Loucy (cell line): ENCODE data around the gene CAAP1.

Experiments used
- H2AFZ ChIP-seq: fragments of 200-600 bp; sonication (generic); 2 replicates; pipeline ENCODE4 v1.6.0; 2016; ENCODE audit warnings: antibody characterized with exemption, mild to moderate bottlenecking, low read length, moderate library complexity
- H3F3A ChIP-seq: fragments of 200-600 bp; 2 replicates; pipeline ENCODE4 v1.6.0; 2016; ENCODE audit warnings: antibody characterized with exemption, low read depth, mild to moderate bottlenecking
- H3K27me3 ChIP-seq: fragments of 200-600 bp; sonication (generic); 2 replicates; pipeline ENCODE4 v1.6.1; 2014; ENCODE audit warnings: low read length, mild to moderate bottlenecking; ENCODE audit not compliant: insufficient read depth, poor library complexity, severe bottlenecking
- H3K36me3 ChIP-seq: fragments of 200-600 bp; sonication (generic); 2 replicates; pipeline ENCODE4 v1.6.1; 2016; ENCODE audit warnings: low read length; ENCODE audit not compliant: insufficient read depth
- H3K4me1 ChIP-seq: fragments of 200-600 bp; sonication (generic); 2 replicates; pipeline ENCODE4 v1.5.1; 2014; ENCODE audit warnings: low read length, mild to moderate bottlenecking; ENCODE audit not compliant: insufficient read depth, poor library complexity, severe bottlenecking
- H3K4me2 ChIP-seq: fragments of 200-600 bp; sonication (generic); 2 replicates; pipeline ENCODE4 v1.6.0; 2014; ENCODE audit warnings: antibody characterized with exemption, low read length, low read depth, mild to moderate bottlenecking; ENCODE audit not compliant: poor library complexity, severe bottlenecking
- H3K4me3 ChIP-seq: fragments of 200-600 bp; sonication (generic); 2 replicates; pipeline ENCODE4 v1.5.1; 2014; ENCODE audit warnings: low read length, mild to moderate bottlenecking, mixed read lengths; ENCODE audit not compliant: poor library complexity, severe bottlenecking
- H3K79me2 ChIP-seq: fragments of 200-600 bp; sonication (generic); 2 replicates; pipeline ENCODE4 v1.6.1; 2014; ENCODE audit warnings: low read length; ENCODE audit not compliant: insufficient read depth
- H3K9ac ChIP-seq: fragments of 200-600 bp; sonication (generic); 2 replicates; pipeline ENCODE4 v1.6.0; 2014; ENCODE audit warnings: mild to moderate bottlenecking, low read depth, low read length, moderate library complexity; ENCODE audit not compliant: poor library complexity, severe bottlenecking
- H3K9me2 ChIP-seq: fragments of 200-600 bp; sonication (generic); replicated peaks from 2 replicates; pipeline ENCODE4 v1.6.1; 2016; ENCODE audit warnings: low read depth, low read length, mixed read lengths
- H3K9me3 ChIP-seq: fragments of 200-600 bp; sonication (generic); 2 replicates; pipeline ENCODE4 v1.6.1; 2014; ENCODE audit warnings: mild to moderate bottlenecking, antibody characterized with exemption, low read length, low read depth; ENCODE audit not compliant: insufficient read depth
- H4K20me1 ChIP-seq: fragments of 200-600 bp; sonication (generic); 2 replicates; pipeline ENCODE4 v1.6.0; 2014; ENCODE audit warnings: antibody characterized with exemption, low read length, mild to moderate bottlenecking; ENCODE audit not compliant: insufficient read depth, poor library complexity, severe bottlenecking
- EZH2phosphoT487 ChIP-seq: fragments of 200-600 bp; IDR thresholded peaks from 2 replicates; pipeline ENCODE4 v1.6.1; 2018; ENCODE audit warnings: antibody characterized with exemption, mild to moderate bottlenecking, moderate library complexity, borderline replicate concordance
- TF ChIP-seq, protein P1 (sequence below): fragments of 200-600 bp; sonication (generic); conservative IDR thresholded peaks from 2 replicates; pipeline ENCODE4 v1.5.1; 2014; ENCODE audit warnings: mild to moderate bottlenecking, antibody characterized with exemption, low read length

CAAP1 gene

DNA sequence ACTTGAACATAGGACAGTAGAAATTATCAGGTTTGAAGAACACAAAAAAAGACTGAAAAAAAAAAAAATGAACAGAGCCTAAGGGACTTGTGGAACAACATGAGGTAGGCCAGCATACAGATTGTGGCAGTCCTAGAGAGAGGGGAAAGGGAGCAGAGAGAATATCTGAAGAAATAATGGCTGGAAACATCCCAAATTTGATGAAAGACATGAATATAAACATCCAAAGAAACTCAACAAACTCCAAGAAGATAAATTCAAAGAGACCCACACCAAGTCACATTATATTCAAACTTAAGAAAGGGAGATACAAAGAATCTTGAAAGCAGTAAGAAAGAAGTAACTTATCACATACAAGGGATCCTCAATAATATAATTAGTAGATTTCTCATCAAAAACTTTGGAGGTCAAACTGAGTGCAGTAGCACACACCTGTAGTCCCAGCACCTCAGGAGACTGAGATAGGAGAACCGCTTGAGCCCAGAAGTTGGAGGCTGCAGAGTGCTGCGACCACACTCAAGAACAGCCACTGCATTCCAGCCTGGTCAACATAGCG lies 45.3 kb upstream of the CAAP1 start:
- Histone ChIP-seq H3K4me3 (peak overlapping the region; percentile 8), H3K9me2 (no peaks in the 10 kb centered on the region), H2AFZ (no peak overlapping the region), H3F3A (no peaks in the 10 kb centered on the region), H3K9me3 (peaks cover 9% of the 10 kb centered on the region; the same call in 1 of the 2 replicates), H3K27me3 (no peaks in the 10 kb centered on the region), H3K9ac (no peak overlapping the region), H4K20me1 (peaks cover 74% of the 10 kb centered on the region), H3K36me3 (peaks cover 7% of the 10 kb centered on the region; the same call in 1 of the 2 replicates), H3K79me2 (peaks cover 84% of the 10 kb centered on the region), H3K4me2 (peak overlapping the region; percentile 11), H3K4me1 (peaks cover 30% of the 10 kb centered on the region)
- no peak for TF ChIP-seq EZH2phosphoT487
- TF ChIP-seq, protein P1, sequence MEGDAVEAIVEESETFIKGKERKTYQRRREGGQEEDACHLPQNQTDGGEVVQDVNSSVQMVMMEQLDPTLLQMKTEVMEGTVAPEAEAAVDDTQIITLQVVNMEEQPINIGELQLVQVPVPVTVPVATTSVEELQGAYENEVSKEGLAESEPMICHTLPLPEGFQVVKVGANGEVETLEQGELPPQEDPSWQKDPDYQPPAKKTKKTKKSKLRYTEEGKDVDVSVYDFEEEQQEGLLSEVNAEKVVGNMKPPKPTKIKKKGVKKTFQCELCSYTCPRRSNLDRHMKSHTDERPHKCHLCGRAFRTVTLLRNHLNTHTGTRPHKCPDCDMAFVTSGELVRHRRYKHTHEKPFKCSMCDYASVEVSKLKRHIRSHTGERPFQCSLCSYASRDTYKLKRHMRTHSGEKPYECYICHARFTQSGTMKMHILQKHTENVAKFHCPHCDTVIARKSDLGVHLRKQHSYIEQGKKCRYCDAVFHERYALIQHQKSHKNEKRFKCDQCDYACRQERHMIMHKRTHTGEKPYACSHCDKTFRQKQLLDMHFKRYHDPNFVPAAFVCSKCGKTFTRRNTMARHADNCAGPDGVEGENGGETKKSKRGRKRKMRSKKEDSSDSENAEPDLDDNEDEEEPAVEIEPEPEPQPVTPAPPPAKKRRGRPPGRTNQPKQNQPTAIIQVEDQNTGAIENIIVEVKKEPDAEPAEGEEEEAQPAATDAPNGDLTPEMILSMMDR, result no peak

DNA sequence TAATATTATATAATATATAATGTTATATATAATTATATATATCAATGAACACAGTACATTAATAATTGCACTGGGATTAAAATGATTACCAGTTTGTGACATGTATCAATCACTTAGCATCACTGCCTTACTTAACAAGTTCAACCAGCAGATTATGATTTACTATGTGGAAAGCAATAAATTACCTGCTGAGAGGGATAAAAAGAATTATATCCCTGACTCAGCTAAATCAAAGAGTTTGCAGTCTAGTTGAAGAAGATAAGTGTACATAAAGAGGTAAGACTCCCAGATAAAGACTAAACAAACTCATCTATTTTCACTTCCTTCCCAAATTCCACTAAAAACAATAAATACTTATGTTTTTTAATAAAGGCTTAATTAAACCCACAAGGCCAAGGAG lies 43.2 kb upstream of the CAAP1 start:
- TF ChIP-seq EZH2phosphoT487, result no peak
- TF ChIP-seq, protein P1, result no peak
- H4K20me1 ChIP-seq, result peaks cover 59% of the 10 kb centered on the region
- H3K4me3 ChIP-seq, result peak overlapping the region; percentile 29
- no peak overlapping the region for H3K9ac ChIP-seq
- peak overlapping the region; percentile 11 for H3K4me2 ChIP-seq
- no peaks in the 10 kb centered on the region for H3K9me2 ChIP-seq
- H2AFZ ChIP-seq, result no peak overlapping the region
- H3F3A ChIP-seq, result no peaks in the 10 kb centered on the region
- H3K4me1 ChIP-seq, result peaks cover 16% of the 10 kb centered on the region
- H3K27me3 ChIP-seq, result no peaks in the 10 kb centered on the region
- peaks cover 74% of the 10 kb centered on the region for H3K79me2 ChIP-seq
- peaks cover 23% of the 10 kb centered on the region; the same call in 1 of the 2 replicates for H3K36me3 ChIP-seq
- peaks cover 9% of the 10 kb centered on the region; the same call in 1 of the 2 replicates for H3K9me3 ChIP-seq

DNA sequence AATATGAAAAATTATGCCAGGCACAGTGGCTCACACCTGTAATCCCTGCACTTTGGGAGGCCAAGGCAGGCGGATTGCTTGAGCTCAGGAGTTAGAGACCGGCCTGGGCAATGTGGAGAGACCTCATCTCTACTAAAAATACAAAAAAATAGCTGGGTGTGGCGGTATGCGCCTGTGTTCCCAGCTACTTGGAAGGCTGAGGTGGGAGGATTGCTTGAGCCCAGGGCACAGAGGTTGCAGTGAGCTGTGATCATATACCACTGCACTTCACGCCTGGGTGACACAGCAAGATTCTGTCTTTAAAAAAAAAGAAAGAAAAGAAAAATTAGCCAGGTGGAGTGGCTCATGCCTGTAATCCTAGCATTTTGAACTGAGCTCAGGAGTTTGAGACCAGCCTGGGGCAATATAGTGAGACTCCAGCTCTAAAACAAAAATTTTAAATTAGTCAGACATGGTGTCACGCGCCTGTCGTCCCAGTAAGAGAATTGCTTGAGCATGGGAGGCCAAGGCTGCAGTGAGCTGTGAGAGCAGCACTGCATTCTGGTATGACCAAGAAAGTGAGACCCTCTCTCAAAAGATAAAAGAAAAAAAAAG lies 36.4 kb upstream of the CAAP1 start:
- no peaks in the 10 kb centered on the region for H3F3A ChIP-seq
- H3K4me3 ChIP-seq, result no peak overlapping the region
- no peak overlapping the region for H3K4me2 ChIP-seq
- no peak overlapping the region for H2AFZ ChIP-seq
- H3K36me3 ChIP-seq, result peaks cover 74% of the 10 kb centered on the region
- no peak overlapping the region for H3K9ac ChIP-seq
- H3K79me2 ChIP-seq, result peaks cover 16% of the 10 kb centered on the region; the same call in 1 of the 2 replicates
- H4K20me1 ChIP-seq, result peaks cover 6% of the 10 kb centered on the region
- no peaks in the 10 kb centered on the region for H3K27me3 ChIP-seq
- no peaks in the 10 kb centered on the region for H3K9me2 ChIP-seq
- TF ChIP-seq, protein P1, result no peak
- TF ChIP-seq EZH2phosphoT487, result no peak
- no peaks in the 10 kb centered on the region for H3K4me1 ChIP-seq
- no peaks in the 10 kb centered on the region for H3K9me3 ChIP-seq
